Head of caudate nucleus (tissue), 42 donors: Measurements from ENCODE around the gene AIG1.
"Not testable (repeated sequence)": the region's sequence is repeated elsewhere in the genome, so short reads cannot be mapped to it uniquely, and the experiment has no call there.

Experiments used
- DNase-seq, 42 donors: peaks; one replicate each; pipeline versions ENCODE4 v3.0.0 to v3.0.0-alpha.2; 2020 to 2021; ENCODE audit warnings: mixed read lengths in 7 of 42
- intact Hi-C: fragments of 100-400 bp; cut with DNase I; formaldehyde crosslinking; loops from one replicate; pipeline ENCODE4 v1.15.0; 2022

Gene AIG1

DNA sequence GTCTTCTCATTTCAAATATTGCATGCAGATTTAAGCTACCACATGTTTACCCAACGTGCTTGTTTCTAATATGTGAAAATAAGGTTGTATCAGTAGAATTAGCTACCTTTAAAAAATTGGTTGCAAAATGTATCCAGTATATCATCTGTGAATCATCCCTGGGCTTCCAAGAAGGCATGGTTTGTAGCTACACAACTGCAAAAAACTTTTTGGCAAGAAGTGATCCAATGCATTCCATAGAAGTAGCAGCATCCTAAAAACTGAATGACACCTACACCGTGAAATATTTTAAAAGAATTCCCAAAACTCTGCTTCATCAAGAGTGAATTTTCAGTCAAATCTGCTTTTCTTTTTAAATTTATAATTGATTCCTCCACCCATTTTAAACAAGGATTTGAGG is 89.1 kb downstream of the AIG1 start:
- intact Hi-C loops, result no loop called here
- no peak for DNase-seq

- DNase-seq, result no peak
- intact Hi-C loops, result no loop called here
Measured at GRCh38 chr6:143150281-143150680, 89.6 kb downstream of the AIG1 start.

DNA sequence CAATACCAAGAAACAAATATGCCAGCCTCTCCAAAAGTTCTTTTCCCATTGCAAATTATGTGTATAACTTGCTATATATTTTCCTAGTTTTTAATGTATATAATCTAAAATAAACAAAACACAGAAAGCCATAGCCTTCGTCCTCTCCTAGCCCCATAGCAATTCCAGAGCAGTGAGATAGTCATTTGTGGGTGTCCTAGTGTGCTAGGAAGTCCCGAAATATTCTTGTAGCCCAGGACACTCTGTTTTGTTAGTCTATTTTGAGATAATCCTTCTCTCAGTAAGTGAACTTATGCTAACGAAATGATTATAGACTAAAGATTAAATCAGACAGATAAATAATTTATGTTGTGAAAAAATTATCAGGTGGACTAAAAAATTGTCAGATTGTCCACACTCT is 90.7 kb downstream of the AIG1 start:
- intact Hi-C loops, result no loop called here
- no peak for DNase-seq

DNA sequence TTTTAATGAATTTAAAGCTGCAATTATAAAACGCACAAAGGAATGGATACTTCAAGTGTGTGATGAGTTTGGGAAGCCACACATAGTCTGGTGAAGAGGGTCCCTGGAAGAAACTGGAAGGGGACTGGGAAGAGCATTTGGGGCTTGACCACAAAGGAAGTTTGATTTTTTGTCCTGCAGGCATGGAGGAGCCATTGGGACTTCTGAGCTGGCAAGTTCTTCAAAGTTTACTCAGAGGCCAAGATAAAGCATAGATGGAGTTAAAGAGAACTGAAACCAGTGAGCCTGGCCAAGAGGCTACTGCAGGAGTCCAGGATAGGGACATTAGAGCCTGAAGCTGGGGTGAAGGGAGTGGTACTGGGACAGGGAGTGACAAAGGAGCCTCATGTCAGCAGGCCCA is 95.0 kb downstream of the AIG1 start:
- no peak for DNase-seq
- intact Hi-C loops, result no loop called here

GRCh38 chr6:143157131-143157530 is 96.4 kb downstream of the AIG1 start:
- DNase-seq, result no peak
- intact Hi-C loops, result no loop called here

- no peak for DNase-seq
- intact Hi-C loops, result no loop called here
Measured at GRCh38 chr6:143158113-143158581, 97.5 kb downstream of the AIG1 start.

DNA sequence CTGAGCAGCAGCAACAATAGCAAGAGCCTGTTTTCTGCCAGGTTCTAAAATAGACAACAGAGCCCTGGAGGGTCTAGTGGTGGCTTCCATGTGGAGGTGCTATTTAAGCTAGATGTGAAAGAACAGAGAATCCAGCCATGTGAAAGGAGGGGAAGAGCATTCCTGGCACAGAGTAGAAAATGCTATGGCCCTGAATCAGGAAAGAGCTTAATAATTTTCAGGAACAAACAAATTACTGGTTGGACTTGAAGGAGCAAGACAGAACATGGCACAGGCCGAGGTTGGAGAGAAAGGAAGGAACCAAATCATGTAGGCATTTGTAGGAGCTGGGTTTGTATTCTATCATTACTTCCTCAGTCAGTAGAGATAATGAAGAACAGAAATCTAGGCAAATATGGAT is 98.3 kb downstream of the AIG1 start:
- intact Hi-C loops, result no loop called here
- no peak for DNase-seq

- intact Hi-C loops, result no loop called here
Measured at GRCh38 chr6:143160015-143160414, 99.3 kb downstream of the AIG1 start.

DNA sequence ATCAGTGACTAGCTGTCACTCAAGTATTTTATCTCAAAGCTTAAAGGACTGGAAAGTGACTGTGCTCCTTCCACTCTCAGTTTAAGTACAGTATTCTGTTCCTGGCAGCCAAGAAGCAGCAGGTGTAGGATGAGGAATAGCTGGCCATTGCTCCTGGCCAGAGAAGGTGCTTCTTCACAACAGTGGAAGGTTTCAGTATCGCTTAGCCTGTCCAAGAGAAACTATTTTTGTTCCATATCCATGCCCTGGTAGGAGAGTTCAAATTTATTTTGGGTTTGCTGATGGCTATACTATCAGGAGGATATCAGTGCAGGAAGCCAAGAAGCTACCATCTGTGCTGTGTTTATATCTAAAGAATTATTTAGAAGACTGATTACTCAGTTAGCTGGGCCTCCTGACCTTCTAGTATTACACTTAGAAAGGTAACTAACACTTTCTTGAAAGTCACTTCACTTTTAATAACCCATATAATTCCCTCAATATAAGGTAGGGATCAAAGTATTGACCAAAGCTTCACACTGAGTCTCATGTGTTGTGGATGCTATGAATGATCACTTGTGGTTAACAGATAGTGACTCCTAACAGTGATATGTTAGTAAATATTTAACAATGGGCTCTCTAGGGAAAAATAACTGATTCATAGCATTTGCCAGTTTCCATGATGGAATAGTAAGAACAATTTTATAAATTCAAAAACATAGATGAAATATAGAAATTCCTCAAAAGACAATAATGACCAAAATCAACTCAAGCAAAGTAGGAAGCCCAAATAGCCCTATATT is 99.9 kb downstream of the AIG1 start:
- intact Hi-C loops, result no loop called here

More at GRCh38 chr6:143160015-143160414, 99.3 kb downstream of the AIG1 start:
- DNase-seq, result no peak

DNA sequence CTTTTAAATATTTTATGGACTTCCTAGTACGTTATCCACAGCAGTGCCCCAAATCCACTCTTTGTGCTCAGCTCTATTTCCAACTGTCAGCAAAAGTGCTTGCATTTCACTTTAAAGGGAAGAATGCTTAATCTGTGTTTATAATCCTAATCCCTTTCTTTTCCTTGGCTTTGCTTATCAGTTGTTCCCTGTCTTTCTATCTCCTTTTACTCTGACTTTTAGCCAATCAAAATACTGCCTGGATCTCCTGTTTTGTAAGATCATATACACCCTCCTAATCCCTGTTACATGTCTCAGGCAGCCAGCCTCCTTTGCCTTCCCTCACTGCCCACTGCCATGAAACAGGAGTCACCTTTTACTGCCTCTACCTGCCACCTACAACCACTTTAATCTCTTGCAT is 102.9 kb downstream of the AIG1 start:
- no peak for DNase-seq
- intact Hi-C loops, result no loop called here

More for the DNA sequence above, 99.9 kb downstream of the AIG1 start:
- no peak for DNase-seq

- intact Hi-C loops, result no loop called here
- no peak for DNase-seq
Measured at GRCh38 chr6:143164565-143165105, 103.9 kb downstream of the AIG1 start.

- DNase-seq, result no peak
- intact Hi-C loops, result no loop called here
Measured at GRCh38 chr6:143165315-143165855, 104.7 kb downstream of the AIG1 start.

- intact Hi-C loops, result no loop called here
- DNase-seq, result no peak
Measured at GRCh38 chr6:143166247-143166695, 105.6 kb downstream of the AIG1 start.

DNA sequence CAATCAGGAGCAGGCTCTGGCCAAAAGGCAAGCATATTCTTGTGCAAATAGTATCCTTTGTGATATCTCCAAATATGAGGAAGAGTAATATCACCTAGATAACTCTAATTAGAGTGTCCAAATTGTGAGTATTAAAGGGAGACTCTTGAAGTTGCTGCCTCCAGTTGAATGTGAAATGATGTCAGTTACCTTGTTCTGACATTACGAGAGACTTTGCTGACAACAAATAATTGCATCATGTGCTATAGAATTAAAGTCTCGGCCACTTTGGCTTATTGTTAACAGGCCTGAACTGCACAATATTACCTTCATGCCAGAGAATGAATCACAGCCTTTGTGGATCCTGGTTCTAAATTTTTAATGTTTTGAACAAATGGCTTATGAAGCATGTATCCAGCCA is 106.5 kb downstream of the AIG1 start:
- no peak for DNase-seq
- intact Hi-C loops, result no loop called here

DNA sequence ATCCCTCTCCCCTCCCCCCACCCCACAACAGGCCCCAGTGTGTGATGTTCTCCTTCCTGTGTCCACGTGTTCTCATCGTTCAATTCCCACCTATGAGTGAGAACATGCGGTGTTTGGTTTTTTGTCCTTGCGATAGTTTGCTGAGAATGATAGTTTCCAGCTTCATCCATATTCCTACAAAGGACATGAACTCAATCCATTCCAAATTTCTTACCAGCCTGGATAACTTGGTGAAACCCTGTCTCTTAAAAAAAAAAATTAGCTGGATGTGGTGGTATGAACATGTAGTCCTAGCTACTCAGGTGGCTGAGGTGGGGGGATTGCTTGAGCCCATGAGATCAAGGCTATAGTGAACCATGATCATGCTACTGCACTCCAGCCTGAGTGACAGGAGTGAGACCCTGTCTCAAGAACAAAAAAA is 107.7 kb downstream of the AIG1 start:
- not testable (repeated sequence) for DNase-seq

DNA sequence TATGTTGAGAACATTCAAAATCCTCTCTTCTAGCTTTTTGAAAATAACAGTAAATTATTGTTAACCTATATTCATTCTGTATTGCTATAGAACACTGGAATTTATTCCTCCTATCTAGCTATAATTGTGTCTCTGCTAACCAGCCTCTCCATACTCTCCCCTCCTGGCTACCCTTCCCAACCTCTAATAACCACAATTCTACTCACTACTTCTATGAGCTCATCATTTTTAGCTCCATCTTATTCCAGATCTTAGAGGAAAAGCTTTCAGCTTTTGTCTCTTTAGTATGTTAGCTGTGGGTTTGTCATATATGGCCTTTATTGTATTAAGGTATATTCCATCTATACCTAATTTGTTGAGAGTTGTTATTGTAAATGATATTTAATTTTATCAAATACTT is 108.8 kb downstream of the AIG1 start:
- intact Hi-C loops, result no loop called here
- DNase-seq, result no peak

More for the DNA sequence above, 107.7 kb downstream of the AIG1 start:
- intact Hi-C loops, result not testable (repeated sequence)

- intact Hi-C loops, result no loop called here
- no peak for DNase-seq
Measured at GRCh38 chr6:143174516-143174915, 113.8 kb downstream of the AIG1 start.

DNA sequence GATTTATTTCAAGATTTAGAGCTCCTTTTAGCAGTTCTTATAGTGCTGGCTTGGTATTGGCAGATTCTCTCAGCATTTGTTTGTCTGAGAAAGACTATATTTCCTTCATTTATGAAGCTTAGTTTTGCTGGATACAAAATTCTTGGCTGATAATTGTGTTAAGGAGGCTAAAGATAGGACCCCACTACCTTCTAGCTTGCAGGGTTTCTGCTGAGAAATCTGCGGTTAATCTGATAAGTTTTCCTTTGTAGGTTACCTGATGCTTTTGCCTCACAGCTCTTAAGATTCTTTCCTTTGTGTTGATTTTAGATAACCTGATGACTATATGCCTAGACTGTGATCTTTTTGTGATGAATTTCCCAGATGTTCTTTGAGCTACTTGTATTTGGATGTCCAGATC is 114.3 kb downstream of the AIG1 start:
- DNase-seq, result no peak
- intact Hi-C loops, result no loop called here

- no peak for DNase-seq
- intact Hi-C loops, result no loop called here
Measured at GRCh38 chr6:143176090-143177021, 115.7 kb downstream of the AIG1 start.

- DNase-seq, result no peak
- intact Hi-C loops, result no loop called here
Measured at GRCh38 chr6:143177706-143178105, 117.0 kb downstream of the AIG1 start.
